Bronchial epithelial cell (primary cell): ENCODE measurements around the gene GJB5. TPM values are rescaled to one million over a fixed set of nuclear protein-coding genes. Genes with fewer than 3 reads are reported as not detected.
A peak's percentile ranks its signal among the peaks of the same experiment; 100 is the strongest.
"Not testable (repeated sequence)": the region's sequence is repeated elsewhere in the genome, so short reads cannot be mapped to it uniquely, and the experiment has no call there.

Experiments used
- DNase-seq: peaks from one replicate; pipeline ENCODE4 v3.0.0-alpha.2; 2010; ENCODE audit warnings: low read depth
- FAIRE-seq: peaks from 2 replicates; lab custom pipeline; 2011; peaks lifted over from hg19 to GRCh38; lab: Jason Lieb, UNC
- H3K27me3 ChIP-seq: 2 replicates; pipeline ENCODE4 v1.5.1; 2011; ENCODE audit warnings: low read length; ENCODE audit not compliant: control insufficient read depth, insufficient read depth
- H3K36me3 ChIP-seq: 2 replicates; pipeline ENCODE4 v1.5.1; 2011; ENCODE audit warnings: low read length; ENCODE audit not compliant: control insufficient read depth, insufficient read depth
- H3K4me3 ChIP-seq: 2 replicates; pipeline ENCODE4 v1.5.1; 2011; ENCODE audit warnings: mild to moderate bottlenecking, low read depth, low read length, control low read depth
- CTCF ChIP-seq: IDR thresholded peaks from 2 replicates; pipeline ENCODE4 v1.5.1; 2011; ENCODE audit warnings: mild to moderate bottlenecking, moderate library complexity, low read length, control low read depth, inconsistent platforms; ENCODE audit not compliant: insufficient read depth, severe bottlenecking
- total RNA-seq: library from RNA; depleted of rRNA; stranded (reverse); fragments of >200 nt; gene quantifications from 2 replicates; pipeline ENCODE4 v1.2.1, GENCODE V29; 2014

GJB5 gene
- total RNA-seq, 1 donor from 2014 or later = 95.8 TPM

DNA sequence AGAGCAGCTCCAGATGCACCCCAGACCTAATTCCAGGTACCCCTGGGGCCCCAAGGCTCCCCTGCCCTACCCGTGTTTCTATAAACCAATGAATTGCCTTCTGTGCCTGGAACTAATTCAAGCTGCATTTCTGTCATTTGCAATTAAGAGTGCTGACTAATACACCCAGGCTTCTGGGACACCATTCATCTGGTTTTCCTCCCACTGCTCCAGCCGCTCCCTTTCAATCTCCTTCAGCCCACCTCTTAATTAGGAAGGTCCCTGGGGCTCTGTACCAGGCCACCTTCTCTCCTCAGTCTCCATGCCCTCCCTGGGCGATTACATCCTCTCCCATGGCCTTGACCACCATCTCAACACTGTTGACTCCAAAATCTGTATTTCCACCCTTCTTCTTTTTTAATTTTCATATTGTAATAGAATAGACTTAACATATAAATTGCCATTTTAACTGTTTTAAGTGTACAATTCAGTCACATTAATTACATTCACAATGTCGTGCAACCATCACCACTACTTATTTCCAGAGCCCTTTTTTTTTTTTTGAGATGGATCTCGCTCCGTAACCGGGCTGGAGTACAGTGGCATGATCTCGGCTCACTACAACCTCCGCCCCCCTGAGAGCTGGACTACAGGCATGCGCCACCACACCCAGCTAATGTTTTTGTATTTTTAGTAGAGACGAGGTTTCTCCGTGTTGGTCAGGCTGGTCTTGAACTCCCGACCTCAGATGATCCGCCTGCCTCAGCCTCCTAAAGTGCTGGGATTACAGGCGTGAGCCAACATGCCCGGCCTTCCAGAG, 16.9 kb downstream of the GJB5 start:
- H3K27me3 ChIP-seq = no peaks in the 10 kb centered on the region
- no peak for FAIRE-seq
- H3K36me3 ChIP-seq = no peaks in the 10 kb centered on the region
- no peak for DNase-seq
- TF ChIP-seq CTCF = no peak
- no peak overlapping the region for H3K4me3 ChIP-seq

DNA sequence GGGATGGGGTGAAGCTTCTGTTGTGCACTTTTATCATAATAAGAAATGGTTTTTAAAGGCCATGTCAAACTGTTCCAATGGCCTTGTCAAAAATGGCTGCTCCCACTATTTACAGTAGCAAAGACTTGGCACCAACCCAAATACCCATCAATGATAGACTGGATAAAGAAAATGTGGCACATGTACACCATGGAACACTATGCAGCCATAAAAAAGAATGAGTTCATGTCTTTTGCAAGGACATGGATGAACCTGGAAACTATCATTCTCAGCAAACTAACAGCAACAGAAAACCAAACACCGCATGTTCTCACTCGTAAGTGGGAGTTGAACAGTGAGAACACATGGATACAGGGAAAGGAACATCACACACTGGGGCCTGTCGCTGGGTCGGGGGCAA, 18.3 kb downstream of the GJB5 start:
- not testable (repeated sequence) for FAIRE-seq, H3K27me3 ChIP-seq, H3K4me3 ChIP-seq, H3K36me3 ChIP-seq, DNase-seq

- DNase-seq = no peak
- FAIRE-seq = no peak
- Histone ChIP-seq H3K36me3 (no peaks in the 10 kb centered on the region), H3K4me3 (no peak overlapping the region), H3K27me3 (no peaks in the 10 kb centered on the region)
- no peak for TF ChIP-seq CTCF
These were observed 20.1 kb downstream of the GJB5 start for GRCh38 chr1:34774957-34775356.

GRCh38 chr1:34776911-34777310, 22.1 kb downstream of the GJB5 start:
- Histone ChIP-seq H3K36me3 (no peaks in the 10 kb centered on the region), H3K4me3 (no peak overlapping the region), H3K27me3 (no peaks in the 10 kb centered on the region)
- FAIRE-seq = no peak
- no peak for DNase-seq
- TF ChIP-seq CTCF = no peak

- peak; percentile 95 for FAIRE-seq
- Histone ChIP-seq H3K36me3 (no peaks in the 10 kb centered on the region), H3K4me3 (no peak overlapping the region), H3K27me3 (no peaks in the 10 kb centered on the region)
- TF ChIP-seq CTCF = no peak
- DNase-seq = no peak
These were observed 22.9 kb downstream of the GJB5 start for GRCh38 chr1:34777519-34778321.

DNA sequence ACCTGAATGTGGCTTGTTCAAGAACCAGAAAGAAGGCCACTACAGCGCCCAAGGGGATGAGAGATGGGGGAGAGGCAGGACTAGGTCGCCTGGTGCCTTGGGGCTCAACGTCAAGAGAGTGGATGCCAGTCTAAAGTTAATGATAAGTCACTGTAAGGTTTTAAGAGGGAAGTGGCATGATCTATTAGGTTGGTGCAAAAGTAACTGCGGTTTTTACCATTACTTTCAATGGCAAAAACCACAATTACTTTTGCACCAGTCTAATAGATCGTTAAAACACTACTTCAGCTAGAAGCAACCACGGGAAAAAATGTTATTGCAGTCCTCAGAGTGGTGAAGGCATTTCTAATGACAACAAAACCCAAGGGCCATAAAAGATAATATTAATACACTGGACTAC, 23.5 kb downstream of the GJB5 start:
- Histone ChIP-seq H3K36me3 (no peaks in the 10 kb centered on the region), H3K27me3 (no peaks in the 10 kb centered on the region), H3K4me3 (no peak overlapping the region)
- FAIRE-seq (no peak), DNase-seq (no peak)
- no peak for TF ChIP-seq CTCF
